HG02571 (cell line): Measurements from ENCODE around the gene GDPD5.
A peak's percentile ranks its signal among the peaks of the same experiment; 100 is the strongest.

Source experiments
- ATAC-seq: cut with Tn5 transposase; IDR thresholded peaks from one replicate; pipeline ENCODE4 v1.9.1; 2021; ENCODE audit warnings: mild to moderate bottlenecking, moderate library complexity; ENCODE audit not compliant: unreplicated experiment

The GDPD5 gene

DNA sequence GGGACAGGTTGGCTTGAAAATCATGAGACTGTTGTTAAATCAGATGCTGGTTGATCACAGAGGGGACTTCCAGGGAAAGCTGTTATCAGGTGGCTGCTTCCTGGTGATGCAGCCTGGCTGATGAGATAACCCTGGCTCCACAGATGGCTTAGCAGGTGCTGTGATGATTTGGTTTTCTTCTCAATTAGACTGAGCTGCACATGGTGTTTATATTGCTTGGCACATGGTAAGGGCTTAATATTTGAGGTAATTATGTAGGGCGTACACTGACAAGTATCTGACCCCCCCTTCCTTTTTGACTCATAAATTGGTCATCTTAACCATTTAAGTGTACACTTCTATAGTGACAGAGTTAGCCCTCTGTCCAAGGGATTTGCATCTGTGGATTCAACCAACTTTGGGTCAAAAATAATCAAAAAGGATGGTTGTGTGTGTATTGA is 119.4 kb downstream of the GDPD5 start:
- ATAC-seq, result no peak

DNA sequence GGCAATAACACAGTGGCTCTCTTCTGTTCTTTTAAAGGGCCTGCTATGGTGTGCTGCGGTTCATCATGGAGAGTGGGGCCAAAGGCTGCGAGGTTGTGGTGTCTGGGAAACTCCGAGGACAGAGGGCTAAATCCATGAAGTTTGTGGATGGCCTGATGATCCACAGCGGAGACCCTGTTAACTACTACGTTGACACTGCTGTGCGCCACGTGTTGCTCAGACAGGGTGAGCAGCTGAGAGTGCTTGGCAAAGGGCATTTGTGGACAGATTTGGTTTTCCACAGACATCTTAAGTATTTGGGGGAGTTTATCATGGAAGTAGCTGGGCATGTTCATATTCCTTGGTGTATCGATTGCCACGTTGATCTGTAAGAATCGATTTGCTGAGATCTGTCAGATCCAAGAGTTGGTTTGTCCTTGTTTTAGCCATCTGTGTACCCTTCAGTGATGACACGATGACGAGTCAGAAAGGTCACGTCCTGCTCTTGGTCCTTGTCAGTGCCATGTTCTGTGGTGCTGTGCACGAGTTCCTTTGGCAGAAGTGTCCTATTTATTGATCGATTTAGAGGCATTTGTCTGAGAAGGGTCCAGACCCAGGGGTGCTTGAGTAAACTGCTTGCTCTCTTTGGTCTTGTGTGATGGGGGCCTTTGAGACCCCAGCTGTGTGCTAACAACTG is 121.6 kb downstream of the GDPD5 start:
- no peak for ATAC-seq

DNA sequence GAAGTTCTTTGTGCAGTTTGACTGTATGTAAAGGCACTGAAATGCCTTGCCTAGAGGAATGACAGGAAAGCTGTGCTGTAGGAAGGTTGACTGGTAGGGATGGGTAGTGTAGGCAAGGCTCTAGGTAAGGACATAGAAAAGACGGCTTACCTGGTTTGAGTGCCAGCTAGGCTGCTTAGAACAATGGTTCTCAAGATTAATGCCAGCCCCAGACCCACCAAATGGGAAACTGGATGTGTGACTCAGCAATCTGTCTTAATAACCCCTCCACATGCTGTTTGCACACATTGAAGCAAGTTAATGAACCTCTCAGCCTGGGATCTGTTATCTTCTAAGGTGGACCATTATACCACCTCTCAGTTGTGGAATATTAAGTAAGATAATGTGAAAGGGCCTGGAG is 122.7 kb downstream of the GDPD5 start:
- ATAC-seq, result no peak

DNA sequence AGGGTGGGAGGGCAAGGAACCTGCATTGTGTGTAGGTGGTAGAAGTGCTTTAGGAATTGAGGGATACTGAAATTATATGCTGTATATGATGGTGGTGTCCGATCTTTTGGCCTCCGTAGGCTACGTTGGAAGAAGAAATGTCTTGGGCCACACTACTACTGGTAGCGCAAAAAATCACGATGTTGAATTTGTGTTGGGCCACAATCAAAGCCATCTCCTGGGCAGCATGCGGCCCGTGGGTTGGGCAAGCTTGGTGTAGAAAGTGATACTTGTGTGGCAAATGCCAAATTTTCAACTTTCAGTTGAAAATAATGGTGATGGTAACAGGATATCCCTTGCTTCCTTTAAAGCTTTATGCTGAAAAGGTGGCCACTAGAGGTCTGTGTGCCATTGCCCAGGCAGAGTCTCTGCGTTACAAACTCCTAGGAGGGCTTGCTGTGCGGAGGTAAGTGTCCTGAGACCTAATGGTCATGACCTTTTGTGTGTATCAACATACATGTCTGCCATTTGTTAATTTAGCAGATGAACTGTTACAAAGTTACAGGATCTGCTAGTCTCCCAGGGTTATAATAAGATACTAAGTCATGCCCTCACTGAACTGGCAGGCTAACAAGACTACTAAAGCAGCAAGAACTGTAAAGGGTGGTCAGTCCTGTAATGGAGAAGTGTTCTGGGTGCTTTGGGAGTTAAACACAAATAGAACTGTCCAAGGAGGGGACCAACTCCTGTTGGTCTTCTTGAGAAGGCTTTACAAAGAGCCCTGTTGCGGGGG is 123.6 kb downstream of the GDPD5 start:
- no peak for ATAC-seq

DNA sequence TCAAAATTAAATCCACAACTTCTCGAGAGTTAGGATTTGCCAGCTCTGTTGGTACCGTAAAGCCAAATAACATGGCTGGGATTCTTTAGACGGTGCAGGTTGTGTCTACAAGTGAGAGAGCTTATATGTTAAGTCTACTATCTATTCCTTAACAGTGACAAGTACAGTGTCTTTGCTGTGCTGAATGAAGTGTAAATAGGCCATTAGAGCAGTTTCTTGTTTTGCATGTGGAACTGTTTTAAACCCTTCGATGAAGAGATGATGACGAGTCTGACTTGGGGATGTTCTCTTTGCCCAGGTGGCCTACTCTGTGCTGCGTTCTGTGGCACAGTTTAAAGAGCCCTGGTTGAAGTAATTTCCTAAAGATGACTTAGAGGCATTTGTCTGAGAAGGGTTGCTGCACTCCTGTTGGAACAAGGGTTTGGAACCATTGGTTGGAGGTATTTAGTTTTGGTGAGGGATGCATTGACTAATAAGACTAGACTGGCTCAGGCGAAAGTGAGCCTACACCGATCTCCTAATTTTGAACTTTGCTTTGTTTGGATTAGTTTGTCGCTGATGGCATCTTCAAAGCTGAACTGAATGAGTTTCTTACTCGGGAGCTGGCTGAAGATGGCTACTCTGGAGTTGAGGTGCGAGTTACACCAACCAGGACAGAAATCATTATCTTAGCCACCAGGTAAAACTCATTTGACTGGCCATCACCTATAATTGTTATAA is 125.4 kb downstream of the GDPD5 start:
- ATAC-seq, result no peak

DNA sequence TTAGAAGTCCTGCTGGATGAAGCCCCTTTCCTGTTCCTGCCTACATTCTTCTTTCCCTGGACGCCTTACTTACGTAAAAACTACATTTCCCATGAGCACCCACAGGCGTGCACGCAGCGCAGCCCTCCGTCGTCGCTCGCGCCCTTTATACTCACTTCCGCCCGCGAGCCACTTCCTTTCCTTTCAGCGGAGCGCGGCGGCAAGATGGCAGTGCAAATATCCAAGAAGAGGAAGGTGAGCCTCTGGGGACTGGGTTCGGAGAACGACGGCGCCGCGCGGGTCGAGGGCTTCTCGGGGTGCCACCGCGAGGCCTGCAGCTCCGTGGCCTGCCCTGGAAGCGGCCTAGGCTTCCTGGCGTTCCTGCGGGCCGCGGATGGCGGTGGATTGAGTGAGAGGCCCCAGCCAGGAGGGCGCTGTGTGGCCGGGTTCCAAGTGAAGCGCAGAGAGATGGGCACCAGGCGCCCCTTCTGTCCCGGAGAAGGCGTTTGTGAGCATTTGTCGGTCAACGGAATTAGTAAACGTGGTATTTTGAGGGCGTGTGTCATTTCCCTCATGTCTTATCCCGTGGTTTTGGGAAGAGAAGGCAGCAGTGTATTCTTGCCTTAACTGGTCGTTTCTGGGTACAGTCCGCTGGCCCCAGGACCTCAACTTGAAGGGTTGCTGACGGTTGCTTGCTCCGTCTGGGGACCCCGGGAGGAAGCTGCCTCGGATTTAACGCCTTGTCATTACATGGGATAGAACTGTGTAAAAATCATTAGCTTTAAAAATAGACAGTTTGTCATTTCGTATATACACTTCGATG is 126.2 kb downstream of the GDPD5 start, which contains the start of gene RPS3:
TSS of gene RPS3 (plus strand) at position 175 of the 802 bp plus-strand sequence. CDS start at position 205, 30 bp downstream.
- peak; percentile 84 for ATAC-seq

DNA sequence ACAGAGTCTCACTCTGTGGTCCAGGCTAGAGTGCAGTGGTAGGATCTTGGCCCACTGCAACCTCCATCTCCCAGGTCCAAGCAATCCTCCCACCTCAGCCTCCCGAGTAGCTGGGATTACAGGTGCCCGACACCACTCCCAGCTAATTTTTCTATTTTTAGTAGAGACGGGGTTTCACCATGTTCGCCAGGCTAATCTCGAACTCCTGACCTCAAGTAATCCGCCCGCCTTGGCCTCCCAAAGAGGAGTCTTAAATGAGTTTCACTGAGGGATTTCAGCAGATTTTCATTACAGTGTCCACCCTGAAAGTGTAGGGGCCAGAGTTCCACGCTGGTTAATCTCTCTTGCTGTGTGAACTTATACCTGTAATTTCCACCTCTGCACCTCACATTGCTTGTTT is 126.8 kb downstream of the GDPD5 start:
- no peak for ATAC-seq

DNA sequence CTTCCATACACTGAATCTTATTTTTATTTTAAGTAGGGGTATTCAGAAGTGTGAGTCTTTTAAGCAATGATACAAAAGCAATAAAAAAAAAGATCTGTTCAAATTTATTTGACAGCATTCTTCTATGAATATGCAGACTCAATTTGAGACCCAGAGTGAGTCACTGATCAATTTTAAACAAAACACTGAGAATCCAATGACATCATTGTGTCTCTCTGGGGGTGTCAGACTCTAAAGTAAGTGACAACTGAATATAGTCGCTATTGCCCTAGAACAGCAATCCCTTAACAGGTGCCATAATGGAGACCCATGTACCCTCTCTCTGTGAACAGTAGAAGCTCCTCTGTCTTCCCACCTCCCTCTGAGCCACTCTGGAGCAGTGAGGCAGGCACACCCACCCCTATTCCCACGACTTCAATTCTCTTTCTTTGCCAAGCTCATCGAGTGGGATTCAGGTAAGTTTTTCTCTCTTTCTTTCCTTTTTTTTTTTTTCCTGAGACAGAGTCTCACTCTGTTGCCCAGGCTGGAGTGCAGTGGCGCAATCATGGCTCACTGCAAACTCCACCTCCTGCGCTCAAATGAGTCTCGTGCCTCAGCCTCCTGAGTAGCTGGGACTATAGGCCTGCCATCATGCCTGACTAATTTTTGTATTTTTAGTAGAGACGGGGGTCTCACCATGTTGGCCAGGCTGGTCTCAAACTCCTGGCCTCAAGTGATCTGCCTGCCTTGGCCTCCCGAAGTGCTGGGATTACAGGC is 131.5 kb downstream of the GDPD5 start:
- no peak for ATAC-seq

DNA sequence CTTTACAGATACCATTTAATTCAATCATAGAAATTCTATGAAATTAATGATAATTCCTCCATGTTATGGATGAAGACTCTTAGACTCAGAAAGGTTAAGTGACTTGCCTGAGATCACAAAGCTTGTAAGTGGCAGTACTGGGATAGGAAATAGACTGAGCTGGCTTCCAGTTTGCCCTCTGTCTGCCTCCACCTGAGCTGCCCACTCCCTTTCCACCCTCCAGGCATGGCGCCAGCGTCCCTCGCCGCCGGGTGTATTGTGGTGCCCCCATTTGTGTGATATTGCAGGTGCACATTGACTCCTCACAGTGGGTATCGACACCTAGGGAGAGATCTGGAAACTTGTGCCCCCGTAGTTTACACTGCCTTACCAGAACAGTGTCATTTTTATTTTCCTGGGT is 135.8 kb downstream of the GDPD5 start:
- no peak for ATAC-seq

DNA sequence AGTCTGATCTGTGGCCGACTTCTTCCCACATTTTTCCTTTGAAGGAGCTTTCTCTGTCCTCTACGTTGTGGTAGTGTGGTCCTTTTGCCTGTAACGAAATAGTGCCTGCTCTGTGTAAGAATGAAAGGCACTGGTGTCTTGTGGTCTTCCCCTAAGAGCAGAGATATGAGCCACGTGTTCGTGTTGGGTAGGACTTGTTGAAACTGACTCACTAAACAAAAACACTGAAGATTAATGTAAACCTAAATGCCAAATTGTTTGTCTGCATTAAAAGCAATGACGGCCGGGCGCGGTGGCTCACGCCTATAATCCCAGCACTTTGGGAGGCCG is 136.5 kb downstream of the GDPD5 start:
- ATAC-seq, result no peak

DNA sequence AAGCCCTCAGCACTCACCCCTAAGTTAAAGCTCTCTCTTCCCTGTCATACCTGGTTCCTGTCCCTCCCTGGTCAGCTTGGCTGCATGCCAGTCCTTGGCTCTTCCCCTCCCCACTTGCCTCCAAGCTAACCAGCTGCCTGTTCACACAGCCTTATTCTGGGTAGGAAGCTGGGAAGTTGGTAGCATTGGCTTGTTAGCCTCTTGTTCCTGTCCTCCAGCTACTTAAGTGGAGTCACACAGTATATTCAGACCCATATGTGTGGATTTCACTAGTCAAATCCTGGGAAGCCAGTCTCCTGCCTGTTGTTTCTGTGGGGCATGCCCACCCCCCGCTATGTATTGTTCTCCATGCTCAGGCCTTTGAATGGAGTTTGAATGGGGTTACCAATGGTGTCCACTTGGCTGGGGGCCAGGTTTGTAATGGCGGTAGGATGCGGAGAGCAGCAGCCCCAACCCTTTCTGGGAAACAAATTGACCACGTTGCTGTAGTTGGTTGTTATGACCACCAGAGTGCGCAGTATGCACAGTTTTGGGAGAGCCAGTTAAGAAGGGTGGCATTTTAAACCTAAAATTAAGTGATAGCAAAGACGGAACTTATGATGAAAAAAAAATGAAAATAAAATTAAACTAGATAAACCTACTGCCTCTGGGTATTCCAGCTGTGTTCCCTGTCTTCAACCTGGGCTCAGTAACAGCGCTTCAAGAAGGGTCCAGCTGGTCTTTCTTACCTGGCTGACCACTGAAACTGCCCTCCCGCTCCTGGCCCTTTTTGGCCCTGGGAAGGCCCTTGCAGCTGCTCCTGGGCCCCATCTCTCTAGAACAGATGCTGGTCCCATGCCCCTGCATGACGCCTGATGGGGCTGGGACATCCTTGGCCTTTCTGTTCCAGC is 137.1 kb downstream of the GDPD5 start:
- ATAC-seq, result peak; percentile 54

DNA sequence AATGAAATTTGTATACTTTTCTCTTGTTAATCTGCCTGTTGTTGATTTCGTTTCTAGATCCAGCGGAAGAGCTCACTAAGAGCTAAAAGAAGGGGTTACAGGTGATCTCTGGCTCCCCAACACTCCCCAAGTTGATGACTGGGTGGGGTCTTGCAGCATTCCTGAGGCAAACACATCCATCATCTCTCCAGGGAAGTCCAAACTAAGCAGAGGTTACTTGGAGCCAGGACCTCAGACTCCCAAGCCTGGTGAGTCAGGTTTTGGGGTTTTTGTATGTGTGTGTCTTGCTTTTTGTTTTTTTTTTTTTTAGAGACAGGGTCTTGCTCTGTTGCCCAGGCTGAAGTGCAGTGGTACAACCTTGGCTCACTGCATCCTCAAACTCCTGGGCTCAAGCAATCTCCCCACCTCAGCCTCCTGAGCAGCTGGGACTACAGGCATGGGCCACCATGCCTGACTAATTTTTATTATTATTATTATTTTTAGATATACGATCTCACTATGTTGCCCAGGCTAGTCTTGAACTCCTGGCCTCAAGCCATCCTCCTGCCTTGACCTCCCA is 137.9 kb downstream of the GDPD5 start:
- ATAC-seq, result no peak

DNA sequence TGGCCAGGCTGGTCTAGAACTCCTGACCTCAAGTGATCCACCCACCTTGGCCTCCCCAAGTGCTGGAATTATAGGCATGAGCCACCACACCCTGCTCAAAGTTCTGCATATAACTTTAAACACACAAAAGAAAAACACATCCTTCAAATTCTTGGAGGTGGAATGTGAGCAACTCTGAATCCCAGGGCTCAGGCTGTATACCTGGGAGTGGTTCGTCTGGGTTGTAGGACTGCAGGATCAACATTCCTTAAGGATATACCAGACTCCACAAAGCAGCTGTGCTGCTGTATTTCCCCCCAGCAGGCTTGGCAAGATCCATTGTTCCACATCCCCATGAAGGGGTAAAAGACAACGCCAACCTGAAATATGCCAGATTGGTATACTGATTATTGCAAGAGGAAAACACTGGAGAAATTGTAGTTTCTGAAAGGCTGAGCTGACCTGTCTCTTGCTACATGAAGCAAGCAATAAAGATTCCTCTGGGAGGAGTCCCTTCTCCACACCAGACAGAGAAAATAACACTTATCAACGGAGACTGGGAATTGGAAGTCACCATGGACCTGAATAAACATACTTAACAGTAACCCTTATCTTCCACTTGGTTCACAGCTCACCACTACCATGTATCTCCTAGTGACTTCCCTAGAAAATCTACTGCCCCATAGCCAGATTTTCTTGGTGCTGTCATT is 138.7 kb downstream of the GDPD5 start:
- no peak for ATAC-seq
